Activated naive CD4-positive, alpha-beta T cell treated with anti-CD3 and anti-CD28 coated beads, Interleukin-2, amount 10 ng/mL, durations not matched to agents 7 days and 5 days (primary cell): ENCODE measurements around the gene CHSY3.
"Not testable (repeated sequence)": the region's sequence is repeated elsewhere in the genome, so short reads cannot be mapped to it uniquely, and the experiment has no call there.

Experiments used
- CTCF ChIA-PET: fragments of 350-600 bp; sonication (Branson Sonifier 250); formaldehyde crosslinking; loops from one replicate; lab custom pipeline; 2021; ENCODE audit warnings: antibody characterized with exemption; lab: Charles Lee
- DNase-seq: peaks from one replicate; pipeline ENCODE4 v3.0.0-alpha.2; 2020
- H3K27ac Mint-ChIP-seq: one replicate; pipeline ENCODE4 v1.8.0; 2021; ENCODE audit warnings: mild to moderate bottlenecking, moderate library complexity, mixed read lengths
- H3K27me3 Mint-ChIP-seq: one replicate; pipeline ENCODE4 v1.8.0; 2021; ENCODE audit warnings: mild to moderate bottlenecking, mixed read lengths
- H3K36me3 Mint-ChIP-seq: one replicate; pipeline ENCODE4 v1.8.0; 2021; ENCODE audit warnings: mixed read lengths
- H3K4me1 Mint-ChIP-seq: one replicate; pipeline ENCODE4 v1.8.0; 2021; ENCODE audit warnings: mixed read lengths
- H3K4me3 Mint-ChIP-seq: one replicate; pipeline ENCODE4 v1.8.0; 2021; ENCODE audit warnings: mild to moderate bottlenecking, moderate library complexity, mixed read lengths
- H3K9me3 Mint-ChIP-seq: one replicate; pipeline ENCODE4 v1.8.0; 2021; ENCODE audit warnings: mixed read lengths

CHSY3 gene

GRCh38 chr5:130155345-130156011 is 251.2 kb downstream of the CHSY3 start:
- Mint-ChIP-seq H3K27ac (no peak overlapping the region), H3K9me3 (no peaks in the 10 kb centered on the region), H3K4me3 (no peak overlapping the region), H3K27me3 (no peaks in the 10 kb centered on the region), H3K4me1 (no peaks in the 10 kb centered on the region), H3K36me3 (no peaks in the 10 kb centered on the region)
- CTCF ChIA-PET: no interaction called here
- no peak for DNase-seq

GRCh38 chr5:130158036-130158435 is 253.8 kb downstream of the CHSY3 start:
- CTCF ChIA-PET: no interaction called here
- H3K27ac Mint-ChIP-seq: no peak overlapping the region
- no peaks in the 10 kb centered on the region for H3K4me1 Mint-ChIP-seq
- no peak overlapping the region for H3K4me3 Mint-ChIP-seq
- H3K27me3 Mint-ChIP-seq: no peaks in the 10 kb centered on the region
- no peaks in the 10 kb centered on the region for H3K9me3 Mint-ChIP-seq
- H3K36me3 Mint-ChIP-seq: no peaks in the 10 kb centered on the region
- no peak for DNase-seq

- no peak for DNase-seq
- Mint-ChIP-seq H3K27me3 (no peaks in the 10 kb centered on the region), H3K4me3 (no peak overlapping the region), H3K4me1 (no peaks in the 10 kb centered on the region), H3K9me3 (no peaks in the 10 kb centered on the region), H3K27ac (no peak overlapping the region), H3K36me3 (no peaks in the 10 kb centered on the region)
- CTCF ChIA-PET: no interaction called here
Measured at GRCh38 chr5:130159968-130160367, 255.7 kb downstream of the CHSY3 start.

- no peak for DNase-seq
- H3K4me3 Mint-ChIP-seq: no peak overlapping the region
- H3K36me3 Mint-ChIP-seq: no peaks in the 10 kb centered on the region
- no peaks in the 10 kb centered on the region for H3K4me1 Mint-ChIP-seq
- no peak overlapping the region for H3K27ac Mint-ChIP-seq
- H3K27me3 Mint-ChIP-seq: no peaks in the 10 kb centered on the region
- CTCF ChIA-PET: no interaction called here
- H3K9me3 Mint-ChIP-seq: no peaks in the 10 kb centered on the region
Measured at GRCh38 chr5:130164966-130165365, 260.7 kb downstream of the CHSY3 start.

- no peaks in the 10 kb centered on the region for H3K36me3 Mint-ChIP-seq
- H3K27me3 Mint-ChIP-seq: no peaks in the 10 kb centered on the region
- no peaks in the 10 kb centered on the region for H3K9me3 Mint-ChIP-seq
- no peak for DNase-seq
- no peak overlapping the region for H3K27ac Mint-ChIP-seq
- no peak overlapping the region for H3K4me3 Mint-ChIP-seq
- no peaks in the 10 kb centered on the region for H3K4me1 Mint-ChIP-seq
- CTCF ChIA-PET: interaction anchor here (0.6 kb wide), 1 partner anchor 701 kb away, joined by 3 read pairs; no protein-coding TSS in a partner anchor
Measured at GRCh38 chr5:130166839-130167490, 262.7 kb downstream of the CHSY3 start.

- Mint-ChIP-seq H3K4me3 (no peak overlapping the region), H3K27ac (no peak overlapping the region), H3K9me3 (no peaks in the 10 kb centered on the region), H3K4me1 (no peaks in the 10 kb centered on the region), H3K36me3 (no peaks in the 10 kb centered on the region), H3K27me3 (no peaks in the 10 kb centered on the region)
- CTCF ChIA-PET: no interaction called here
- DNase-seq: no peak
Measured at GRCh38 chr5:130168211-130168610, 263.9 kb downstream of the CHSY3 start.

GRCh38 chr5:130171699-130172098 is 267.4 kb downstream of the CHSY3 start:
- Mint-ChIP-seq H3K4me1 (no peaks in the 10 kb centered on the region), H3K4me3 (no peak overlapping the region), H3K36me3 (no peaks in the 10 kb centered on the region), H3K27me3 (no peaks in the 10 kb centered on the region), H3K27ac (no peak overlapping the region), H3K9me3 (no peaks in the 10 kb centered on the region)
- CTCF ChIA-PET: no interaction called here
- DNase-seq: no peak

GRCh38 chr5:130183115-130183514 is 278.9 kb downstream of the CHSY3 start:
- no peaks in the 10 kb centered on the region for H3K36me3 Mint-ChIP-seq
- H3K9me3 Mint-ChIP-seq: no peaks in the 10 kb centered on the region
- CTCF ChIA-PET: no interaction called here
- H3K27ac Mint-ChIP-seq: no peak overlapping the region
- no peak overlapping the region for H3K4me3 Mint-ChIP-seq
- DNase-seq: no peak
- H3K4me1 Mint-ChIP-seq: no peaks in the 10 kb centered on the region
- no peaks in the 10 kb centered on the region for H3K27me3 Mint-ChIP-seq

GRCh38 chr5:130189961-130190360 is 285.7 kb downstream of the CHSY3 start:
- no peak for DNase-seq
- Mint-ChIP-seq H3K4me3 (no peak overlapping the region), H3K9me3 (no peaks in the 10 kb centered on the region), H3K27me3 (no peaks in the 10 kb centered on the region), H3K27ac (no peak overlapping the region), H3K36me3 (no peaks in the 10 kb centered on the region), H3K4me1 (no peaks in the 10 kb centered on the region)
- CTCF ChIA-PET: no interaction called here

GRCh38 chr5:130198927-130199326 is 294.7 kb downstream of the CHSY3 start:
- DNase-seq: no peak
- H3K36me3 Mint-ChIP-seq: no peaks in the 10 kb centered on the region
- no peaks in the 10 kb centered on the region for H3K9me3 Mint-ChIP-seq
- CTCF ChIA-PET: no interaction called here
- H3K4me3 Mint-ChIP-seq: no peak overlapping the region
- H3K4me1 Mint-ChIP-seq: no peaks in the 10 kb centered on the region
- no peak overlapping the region for H3K27ac Mint-ChIP-seq
- H3K27me3 Mint-ChIP-seq: no peaks in the 10 kb centered on the region

GRCh38 chr5:130206686-130207085 is 302.4 kb downstream of the CHSY3 start:
- no peak for DNase-seq
- no peaks in the 10 kb centered on the region for H3K9me3 Mint-ChIP-seq
- no peaks in the 10 kb centered on the region for H3K36me3 Mint-ChIP-seq
- CTCF ChIA-PET: no interaction called here
- no peak overlapping the region for H3K4me3 Mint-ChIP-seq
- no peak overlapping the region for H3K27ac Mint-ChIP-seq
- H3K4me1 Mint-ChIP-seq: no peaks in the 10 kb centered on the region
- no peaks in the 10 kb centered on the region for H3K27me3 Mint-ChIP-seq

GRCh38 chr5:130213607-130214006 is 309.3 kb downstream of the CHSY3 start:
- no peak overlapping the region for H3K4me3 Mint-ChIP-seq
- no peaks in the 10 kb centered on the region for H3K36me3 Mint-ChIP-seq
- DNase-seq: no peak
- H3K27me3 Mint-ChIP-seq: no peaks in the 10 kb centered on the region
- no peaks in the 10 kb centered on the region for H3K4me1 Mint-ChIP-seq
- CTCF ChIA-PET: no interaction called here
- no peaks in the 10 kb centered on the region for H3K9me3 Mint-ChIP-seq
- no peak overlapping the region for H3K27ac Mint-ChIP-seq

GRCh38 chr5:130216286-130216685 is 312.0 kb downstream of the CHSY3 start:
- H3K4me3 Mint-ChIP-seq: no peak overlapping the region
- no peaks in the 10 kb centered on the region for H3K27me3 Mint-ChIP-seq
- H3K27ac Mint-ChIP-seq: no peak overlapping the region
- H3K9me3 Mint-ChIP-seq: no peaks in the 10 kb centered on the region
- H3K4me1 Mint-ChIP-seq: no peaks in the 10 kb centered on the region
- DNase-seq: no peak
- CTCF ChIA-PET: no interaction called here
- H3K36me3 Mint-ChIP-seq: no peaks in the 10 kb centered on the region

- Mint-ChIP-seq H3K9me3 (no peaks in the 10 kb centered on the region), H3K27ac (no peak overlapping the region), H3K4me1 (no peaks in the 10 kb centered on the region), H3K27me3 (no peaks in the 10 kb centered on the region), H3K36me3 (no peaks in the 10 kb centered on the region), H3K4me3 (no peak overlapping the region)
- no peak for DNase-seq
- CTCF ChIA-PET: no interaction called here
Measured at GRCh38 chr5:130222573-130222972, 318.3 kb downstream of the CHSY3 start.

- CTCF ChIA-PET, H3K27me3 Mint-ChIP-seq, H3K36me3 Mint-ChIP-seq, H3K4me1 Mint-ChIP-seq, DNase-seq, H3K4me3 Mint-ChIP-seq, H3K9me3 Mint-ChIP-seq, H3K27ac Mint-ChIP-seq: not testable (repeated sequence)
Measured at GRCh38 chr5:130226556-130226955, 322.3 kb downstream of the CHSY3 start.
